Sigmoid colon (tissue), 7 donors: ENCODE results near the gene VPS26C. TPM values are rescaled to one million over a fixed set of nuclear protein-coding genes. Genes with fewer than 3 reads are reported as not detected.

Experiments used
- DNase-seq: peaks from one replicate; pipeline ENCODE4 v3.0.0-alpha.2; 2019
- H3K27ac ChIP-seq, 4 donors: fragments of 200-600 bp; sonication (generic); one replicate each; pipeline ENCODE4 v1.5.1; 2016 to 2019; ENCODE audit warnings: mild to moderate bottlenecking in 1 of 4
- H3K27me3 ChIP-seq, 3 donors: fragments of 200-600 bp; sonication (generic); one replicate each; pipeline ENCODE4 v1.5.1; 2019; ENCODE audit warnings: mild to moderate bottlenecking in 1 of 3
- H3K36me3 ChIP-seq, 4 donors: fragments of 200-600 bp; sonication (generic); one replicate each; pipeline ENCODE4 v1.5.1; 2016 to 2019
- H3K4me1 ChIP-seq, 4 donors: fragments of 200-600 bp; sonication (generic); one replicate each; pipeline ENCODE4 v1.5.1; 2017 to 2019
- H3K4me3 ChIP-seq, 4 donors: fragments of 200-600 bp; sonication (generic); one replicate each; pipeline ENCODE4 v1.5.1; 2017 to 2019; ENCODE audit warnings: mild to moderate bottlenecking in 2 of 4, moderate library complexity in 1 of 4
- H3K9me3 ChIP-seq, 4 donors: fragments of 200-600 bp in 3 of 4; sonication (generic) in 3 of 4; one replicate each; pipeline versions ENCODE4 v1.5.1 to v1.6.1; 2013 to 2019
- CTCF ChIP-seq, 4 experiments: fragments of 450-650 bp in 3 of 4; fragments of 200-600 bp in 1 of 4; IDR thresholded peaks; one replicate each; pipeline ENCODE4 v1.5.1; 2016 to 2019; ENCODE audit warnings: antibody characterized with exemption in 4 of 4, mild to moderate bottlenecking in 3 of 4, moderate library complexity in 2 of 4
- EP300 ChIP-seq, 4 donors: sonication (generic); formaldehyde crosslinking; IDR thresholded peaks; one replicate each; pipeline ENCODE4 v1.6.1; 2017; ENCODE audit warnings: antibody characterized with exemption in 4 of 4
- POLR2A ChIP-seq, 2 donors: fragments of 450-650 bp; IDR thresholded peaks; one replicate each; pipeline ENCODE4 v1.6.1; 2016; ENCODE audit warnings: antibody characterized with exemption in 2 of 2, mild to moderate bottlenecking in 2 of 2, moderate library complexity in 2 of 2
- POLR2AphosphoS5 ChIP-seq, 4 donors: sonication (generic); formaldehyde crosslinking; IDR thresholded peaks; one replicate each; pipeline ENCODE4 v1.6.1; 2017; ENCODE audit warnings: antibody characterized with exemption in 4 of 4
- WGBS, 2 donors: extraction: QIAGEN DNeasy Blood & Tissue Kit; methylation state at CpG; one replicate each; pipeline ENCODE4 v1.1.7; 2013; 5-methylcytosine and 5-hydroxymethylcytosine counted together
- intact Hi-C: fragments of 100-400 bp; cut with DNase I; formaldehyde crosslinking; loops from one replicate; pipeline ENCODE4 v1.15.1; 2023
- polyA plus RNA-seq, 3 donors: library from polyadenylated mRNA; stranded (reverse); fragments of 200-250 nt; gene quantifications; one replicate each; pipeline ENCODE4 v1.2.3, GENCODE V29; 2013
- total RNA-seq, 4 donors: library from RNA; depleted of rRNA; stranded (reverse); fragments of >200 nt; gene quantifications; one replicate each; pipeline ENCODE4 v1.1.0, GENCODE V29; 2016
- donor health status: healthy with polysubstance abuse.
- donor health status: Bipolar disorder and iron deficiency.
- donor health status: healthy.

VPS26C gene
- total and polyA plus RNA-seq, 7 donors = 34.2 to 71.7 (median 52.6) TPM

GRCh38 chr21:37259426-37259825 is 7.7 kb downstream of the VPS26C start:
- Histone ChIP-seq H3K4me1 (peaks cover 0 to 38% (median 23%) of the 10 kb centered on the region in 4 donors), H3K27me3 (no peaks in the 10 kb centered on the region), H3K9me3 (no peaks in the 10 kb centered on the region), H3K27ac (peak overlapping the region in 2 of 4 donors; percentile 3 to 66), H3K36me3 (no peaks in the 10 kb centered on the region), H3K4me3 (no peak overlapping the region)
- WGBS, 2 donors = 83 to 85% methylated on average over 5 of the region's 5 CpGs
- TF ChIP-seq POLR2A (IDR thresholded peaks at IDR 0.05) (no peak), CTCF (IDR thresholded peaks at IDR 0.05) (no peak), POLR2AphosphoS5 (IDR thresholded peaks at IDR 0.05) (no peak), EP300 (IDR thresholded peaks at IDR 0.05) (no peak)
- intact Hi-C loops = no loop called here
- DNase-seq = no peak

GRCh38 chr21:37257967-37258877 is 8.9 kb downstream of the VPS26C start:
- TF ChIP-seq EP300 (IDR thresholded peaks at IDR 0.05) = no peak
- no peak for TF ChIP-seq POLR2A (IDR thresholded peaks at IDR 0.05)
- TF ChIP-seq POLR2AphosphoS5 (IDR thresholded peaks at IDR 0.05) = peak in 1 of 4 donors; percentile 18
- TF ChIP-seq CTCF (IDR thresholded peaks at IDR 0.05) = no peak
- Histone ChIP-seq H3K9me3 (no peaks in the 10 kb centered on the region), H3K27ac (peak overlapping the region; percentile 66 to 77 (median 70)), H3K4me3 (peak overlapping the region; percentile 34 to 59 (median 52)), H3K27me3 (no peaks in the 10 kb centered on the region), H3K4me1 (peaks cover 0 to 33% (median 22%) of the 10 kb centered on the region in 4 donors), H3K36me3 (no peaks in the 10 kb centered on the region)
- intact Hi-C loops = no loop called here
- WGBS, 2 donors = 7 to 15% methylated on average over 55 of the region's 55 CpGs
- DNase-seq = peak; percentile 76

GRCh38 chr21:37257511-37257966 is 9.6 kb downstream of the VPS26C start:
- TF ChIP-seq CTCF (IDR thresholded peaks at IDR 0.05) = no peak
- no peak for TF ChIP-seq EP300 (IDR thresholded peaks at IDR 0.05)
- no peak for TF ChIP-seq POLR2A (IDR thresholded peaks at IDR 0.05)
- no peak for TF ChIP-seq POLR2AphosphoS5 (IDR thresholded peaks at IDR 0.05)
- Histone ChIP-seq H3K4me1 (peaks cover 0 to 33% (median 22%) of the 10 kb centered on the region in 4 donors), H3K36me3 (no peaks in the 10 kb centered on the region), H3K4me3 (peak overlapping the region; percentile 34 to 59 (median 52)), H3K27ac (peak overlapping the region; percentile 66 to 77 (median 70)), H3K27me3 (no peaks in the 10 kb centered on the region), H3K9me3 (no peaks in the 10 kb centered on the region)
- no peak for DNase-seq
- intact Hi-C loops = no loop called here
- 1 to 2% methylated on average over 22 of the region's 22 CpGs for WGBS, 2 donors

- Histone ChIP-seq H3K36me3 (no peaks in the 10 kb centered on the region), H3K27me3 (no peaks in the 10 kb centered on the region), H3K9me3 (no peaks in the 10 kb centered on the region), H3K4me1 (peaks cover 0 to 31% (median 16%) of the 10 kb centered on the region in 4 donors), H3K27ac (no peak overlapping the region), H3K4me3 (no peak overlapping the region)
- no peak for TF ChIP-seq CTCF (IDR thresholded peaks at IDR 0.05)
- TF ChIP-seq POLR2A (IDR thresholded peaks at IDR 0.05) = no peak
- TF ChIP-seq EP300 (IDR thresholded peaks at IDR 0.05) = no peak
- no peak for TF ChIP-seq POLR2AphosphoS5 (IDR thresholded peaks at IDR 0.05)
- no peak for DNase-seq
- intact Hi-C loops = no loop called here
- WGBS, 2 donors = 83 to 89% methylated on average over 6 of the region's 6 CpGs
These were observed 13.1 kb downstream of the VPS26C start for GRCh38 chr21:37253991-37254390.
